GM18858 (cell line): ENCODE measurements around the gene FGB.

ENCODE experiments used
- ATAC-seq: cut with Tn5 transposase; IDR thresholded peaks from one replicate; pipeline ENCODE4 v1.9.1; 2021; ENCODE audit not compliant: unreplicated experiment

FGB gene

GRCh38 chr4:154565704-154566103, 2.9 kb downstream of the FGB start:
- no peak for ATAC-seq

- ATAC-seq = no peak
Measured at GRCh38 chr4:154566639-154567204, 3.9 kb downstream of the FGB start.

- ATAC-seq = no peak
Measured at GRCh38 chr4:154569028-154569427, 6.2 kb downstream of the FGB start.

- no peak for ATAC-seq
Measured at GRCh38 chr4:154569584-154569983, 6.8 kb downstream of the FGB start.

GRCh38 chr4:154573190-154573870, 10.5 kb downstream of the FGB start:
- no peak for ATAC-seq

- ATAC-seq = no peak
Measured at GRCh38 chr4:154574311-154574710, 11.5 kb downstream of the FGB start.

GRCh38 chr4:154577324-154577723, 14.5 kb downstream of the FGB start:
- ATAC-seq = no peak

- ATAC-seq = no peak
Measured at GRCh38 chr4:154578919-154579318, 16.1 kb downstream of the FGB start.

GRCh38 chr4:154579927-154580326, 17.1 kb downstream of the FGB start:
- no peak for ATAC-seq

- ATAC-seq = no peak
Measured at GRCh38 chr4:154582723-154583122, 19.9 kb downstream of the FGB start.

- ATAC-seq = no peak
Measured at GRCh38 chr4:154583230-154583629, 20.4 kb downstream of the FGB start.

- ATAC-seq = no peak
Measured at GRCh38 chr4:154583677-154584076, 20.9 kb downstream of the FGB start.

GRCh38 chr4:154584259-154584658, 21.4 kb downstream of the FGB start:
- no peak for ATAC-seq

GRCh38 chr4:154585369-154586018, 22.7 kb downstream of the FGB start:
- ATAC-seq = no peak

GRCh38 chr4:154586296-154587033, 23.7 kb downstream of the FGB start:
- no peak for ATAC-seq

- ATAC-seq = no peak
Measured at GRCh38 chr4:154588198-154588597, 25.4 kb downstream of the FGB start.

GRCh38 chr4:154589296-154590197, 26.7 kb downstream of the FGB start:
- no peak for ATAC-seq

GRCh38 chr4:154590329-154591006, 27.7 kb downstream of the FGB start, which contains the start of gene FGA:
Gene FGA (minus strand): TSS chr4:154590742. CDS start chr4:154590687, 55 bp downstream.
- ATAC-seq = no peak

- no peak for ATAC-seq
Measured at GRCh38 chr4:154591890-154592289, 29.1 kb downstream of the FGB start.

- ATAC-seq = no peak
Measured at GRCh38 chr4:154593868-154594267, 31.1 kb downstream of the FGB start.
